Liver (tissue), 3 donors: Measurements from ENCODE around the gene PXYLP1.

ENCODE experiments used
- CTCF ChIP-seq: fragments of 150-350 bp; IDR thresholded peaks from 2 replicates; pipeline ENCODE4 v1.5.1; 2017; ENCODE audit warnings: improper control_type of control experiment, low read depth, low read length; ENCODE audit not compliant: missing input control
- EGR1 ChIP-seq, 2 donors: IDR thresholded peaks; 2 replicates each; pipeline ENCODE4 v1.6.1; 2016 to 2018; ENCODE audit warnings: antibody characterized with exemption in 2 of 2, low read depth in 2 of 2
- GABPA ChIP-seq, 2 donors: IDR thresholded peaks in 1 of 2; conservative IDR thresholded peaks in 1 of 2; 2 replicates each; pipeline ENCODE4 v1.6.1; 2016; ENCODE audit warnings: antibody characterized with exemption in 2 of 2, mild to moderate bottlenecking in 1 of 2, moderate library complexity in 1 of 2
- HNF4A ChIP-seq, 2 donors: conservative IDR thresholded peaks; 2 replicates each; pipeline ENCODE4 v1.6.1; 2016; ENCODE audit warnings: antibody characterized with exemption in 2 of 2, mild to moderate bottlenecking in 2 of 2
- JUND ChIP-seq, 2 donors: IDR thresholded peaks; 2 replicates each; pipeline ENCODE4 v1.6.1; 2016; ENCODE audit warnings: antibody characterized with exemption in 2 of 2
- REST ChIP-seq: IDR thresholded peaks from 2 replicates; pipeline ENCODE4 v1.6.1; 2016; ENCODE audit warnings: antibody characterized with exemption, mild to moderate bottlenecking
- RXRA ChIP-seq, 2 donors: IDR thresholded peaks; 2 replicates each; pipeline ENCODE4 v1.6.1; 2017 to 2018; ENCODE audit warnings: antibody characterized with exemption in 2 of 2, mild to moderate bottlenecking in 1 of 2
- SP1 ChIP-seq: IDR thresholded peaks from 2 replicates; pipeline ENCODE4 v1.6.1; 2018; ENCODE audit warnings: antibody characterized with exemption, mild to moderate bottlenecking
- TAF1 ChIP-seq: conservative IDR thresholded peaks from 2 replicates; pipeline ENCODE4 v1.6.1; 2016; ENCODE audit warnings: antibody characterized with exemption, mild to moderate bottlenecking
- TF ChIP-seq, protein P1 (sequence below): IDR thresholded peaks from 2 replicates; pipeline ENCODE4 v1.6.1; 2016; ENCODE audit warnings: antibody characterized with exemption
- TF ChIP-seq, protein P2 (sequence below): IDR thresholded peaks from 2 replicates; pipeline ENCODE4 v1.6.1; 2016; ENCODE audit warnings: antibody characterized with exemption
- donor health status: healthy.
- donor health status: healthy.

DNA sequence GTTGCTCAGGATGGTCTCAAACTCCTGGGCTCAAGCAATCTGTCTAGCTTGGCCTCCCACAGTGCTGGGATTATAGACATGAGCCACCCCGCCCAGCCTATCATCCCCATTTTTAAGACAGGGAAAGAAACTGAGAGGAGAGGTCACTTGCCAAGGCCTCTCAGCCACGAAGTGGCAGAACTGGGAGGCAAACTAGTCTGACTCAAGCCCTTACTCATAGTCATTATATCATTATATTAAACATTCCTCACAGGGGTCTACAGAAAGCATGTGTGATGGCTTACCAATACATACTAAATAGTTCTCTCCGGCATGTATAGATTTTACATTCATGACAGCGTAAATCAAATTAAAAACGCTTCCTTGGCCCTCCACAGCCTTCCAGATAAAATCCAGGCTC is 74.7 kb downstream of the PXYLP1 start:
- TF ChIP-seq CTCF = no peak
- TF ChIP-seq GABPA (IDR thresholded peaks at IDR 0.05 in 1 of 2, conservative IDR thresholded peaks at IDR 0.05 in 1 of 2) = no peak
- TF ChIP-seq, protein P1, sequence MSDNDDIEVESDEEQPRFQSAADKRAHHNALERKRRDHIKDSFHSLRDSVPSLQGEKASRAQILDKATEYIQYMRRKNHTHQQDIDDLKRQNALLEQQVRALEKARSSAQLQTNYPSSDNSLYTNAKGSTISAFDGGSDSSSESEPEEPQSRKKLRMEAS = no peak
- TF ChIP-seq JUND (IDR thresholded peaks at IDR 0.05) = no peak
- TF ChIP-seq, protein P2, sequence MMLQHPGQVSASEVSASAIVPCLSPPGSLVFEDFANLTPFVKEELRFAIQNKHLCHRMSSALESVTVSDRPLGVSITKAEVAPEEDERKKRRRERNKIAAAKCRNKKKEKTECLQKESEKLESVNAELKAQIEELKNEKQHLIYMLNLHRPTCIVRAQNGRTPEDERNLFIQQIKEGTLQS = no peak
- TF ChIP-seq EGR1 (IDR thresholded peaks at IDR 0.05; ENCODE audit: low read depth in 2 of 2) = no peak
- TF ChIP-seq TAF1 = no peak
- TF ChIP-seq REST = no peak
- no peak for TF ChIP-seq SP1
- TF ChIP-seq RXRA (IDR thresholded peaks at IDR 0.05) = no peak
- TF ChIP-seq HNF4A (conservative IDR thresholded peaks at IDR 0.05) = no peak
